HG03565 (cell line): ENCODE measurements around the gene LIPC.

Source experiments
- ATAC-seq: cut with Tn5 transposase; IDR thresholded peaks from one replicate; pipeline ENCODE4 v1.9.1; 2021; ENCODE audit warnings: mild to moderate bottlenecking, moderate library complexity; ENCODE audit not compliant: unreplicated experiment

LIPC gene

DNA sequence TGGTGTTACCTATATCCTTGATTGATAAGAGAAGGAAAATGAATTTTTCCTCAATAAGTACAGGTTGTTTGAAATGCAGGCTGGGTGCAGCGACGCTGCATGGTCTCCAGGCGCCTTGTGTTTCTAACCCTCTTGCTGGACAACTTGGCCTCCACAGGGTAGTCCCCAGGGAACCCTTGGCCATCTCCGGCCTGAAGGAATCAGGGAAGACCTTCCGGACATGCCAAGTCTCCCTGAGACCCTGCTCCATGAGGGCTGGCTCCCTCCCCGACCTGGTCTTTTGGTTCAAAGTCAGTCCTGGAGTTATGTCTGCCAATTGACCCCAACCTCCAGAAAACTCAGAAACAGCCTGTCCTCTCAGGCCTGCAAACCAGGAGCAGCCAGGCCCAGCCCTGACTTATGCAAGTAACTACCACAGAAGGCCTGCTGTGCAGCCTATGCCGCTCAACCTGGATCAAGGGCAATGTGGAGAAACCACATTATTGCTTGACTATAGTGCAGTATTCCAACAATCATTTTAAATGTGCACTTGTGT is 98.3 kb downstream of the LIPC start:
- ATAC-seq: no peak

DNA sequence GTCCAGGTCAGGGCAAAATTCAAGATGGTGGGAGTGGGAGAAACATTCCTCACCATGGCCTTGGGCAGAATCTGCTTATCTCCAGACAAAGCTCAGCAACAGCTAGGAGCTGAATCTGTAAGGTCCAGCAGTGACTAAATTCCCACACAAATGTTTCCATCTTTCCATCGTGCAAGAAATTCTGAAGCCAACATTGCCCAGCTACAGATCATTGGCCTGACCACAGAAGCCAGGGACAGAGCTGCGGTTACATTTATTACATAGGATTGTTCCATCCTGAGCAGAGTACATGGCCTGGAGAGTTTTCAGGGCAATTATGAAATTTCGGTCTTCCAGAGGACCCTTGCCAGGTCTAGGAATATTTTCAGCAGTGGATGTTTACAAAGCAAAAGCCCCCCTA is 100.3 kb downstream of the LIPC start:
- no peak for ATAC-seq

DNA sequence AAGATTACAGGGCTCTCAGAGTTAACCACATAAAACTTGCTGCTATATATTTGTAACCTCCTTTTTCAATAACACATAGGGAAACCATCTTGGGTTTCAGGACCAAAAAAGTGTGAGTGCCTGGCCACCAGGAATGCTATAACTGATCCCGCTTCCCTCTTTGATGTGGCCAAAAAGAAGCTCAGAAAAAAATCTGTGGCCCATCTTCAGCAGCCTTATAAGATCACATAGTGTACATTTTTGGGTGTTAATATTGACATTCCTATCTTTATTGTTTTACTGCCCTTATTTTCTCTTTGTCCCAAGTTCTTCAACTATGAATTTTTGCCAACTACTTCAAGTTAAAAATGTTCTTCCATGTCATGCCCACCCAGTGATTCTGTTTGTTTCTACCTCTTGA is 102.8 kb downstream of the LIPC start:
- ATAC-seq: no peak

DNA sequence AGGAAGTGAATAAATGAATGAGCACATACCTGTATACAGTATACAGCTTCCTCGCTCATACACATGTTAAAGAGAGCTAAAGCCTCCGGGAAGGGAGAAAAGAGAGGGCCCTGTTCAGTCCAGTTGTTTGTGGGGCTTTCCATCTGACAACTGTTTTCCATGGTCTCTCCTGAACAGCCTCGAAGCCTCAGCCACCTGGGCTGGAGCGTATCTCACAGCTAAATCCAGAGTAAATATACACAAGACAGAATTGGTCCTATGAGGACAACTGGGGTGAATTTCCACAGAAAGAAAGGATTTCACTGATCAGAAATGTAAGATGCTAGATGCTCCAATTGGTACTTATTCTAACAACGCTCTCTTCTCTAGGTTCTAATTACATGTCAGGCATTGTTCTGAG is 103.5 kb downstream of the LIPC start:
- ATAC-seq: no peak

DNA sequence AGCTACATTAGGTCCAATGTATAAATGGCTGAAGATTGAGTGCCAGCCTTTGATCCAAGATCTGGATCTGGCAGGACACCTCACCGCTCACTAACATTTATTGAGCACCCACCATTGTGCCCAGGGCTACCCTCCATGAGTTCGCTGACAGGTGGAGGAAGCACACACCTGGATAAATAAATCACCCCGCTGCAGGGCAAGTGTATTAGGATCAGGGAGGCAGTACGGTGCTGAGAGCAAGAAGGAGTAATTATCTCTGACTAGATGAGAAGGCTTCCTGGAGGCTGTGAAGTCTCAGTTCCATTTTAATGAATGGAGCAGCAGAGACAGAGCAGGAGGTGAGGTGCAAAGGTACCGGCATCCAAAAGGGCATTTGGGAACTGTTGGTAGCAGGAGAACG is 104.1 kb downstream of the LIPC start:
- ATAC-seq: no peak

DNA sequence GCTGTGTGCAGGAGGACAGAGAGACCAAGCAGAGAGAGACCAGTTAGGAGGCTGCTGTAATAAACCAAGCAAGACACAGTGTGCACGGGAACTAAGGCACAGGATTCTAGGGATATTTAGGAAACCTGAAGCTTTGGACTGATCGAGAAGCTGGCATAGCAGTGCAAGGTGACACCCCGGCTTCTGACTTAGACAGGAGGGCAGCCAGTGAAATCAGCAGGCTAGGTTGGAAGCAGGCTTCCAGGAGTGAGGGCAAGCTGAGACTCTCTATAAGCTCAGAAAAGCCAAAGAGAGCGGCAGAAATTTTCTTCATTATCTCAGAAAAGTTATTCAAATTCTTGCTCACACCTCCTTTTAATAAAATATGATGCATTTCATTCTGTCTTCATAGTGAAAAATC is 104.6 kb downstream of the LIPC start:
- ATAC-seq: no peak

DNA sequence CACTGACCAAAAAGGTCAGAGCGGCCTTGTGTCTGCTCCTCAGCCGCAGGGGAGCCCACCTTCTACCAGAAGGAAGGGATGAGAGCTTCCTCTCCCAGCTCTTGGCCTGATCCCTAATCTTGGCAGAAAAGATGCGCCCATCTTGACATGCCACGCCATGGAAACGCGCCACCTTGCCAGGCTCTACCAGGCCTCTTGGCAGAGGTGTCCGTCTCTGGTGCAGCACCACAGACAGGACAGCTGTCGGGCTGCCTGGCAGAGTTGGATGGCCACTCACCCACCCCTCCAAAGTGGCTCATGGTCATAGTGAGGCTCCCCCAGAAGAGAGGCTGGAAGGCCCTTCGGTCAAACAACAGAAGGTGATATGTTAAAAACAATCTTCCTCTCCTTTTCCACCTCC is 105.2 kb downstream of the LIPC start:
- ATAC-seq: no peak

DNA sequence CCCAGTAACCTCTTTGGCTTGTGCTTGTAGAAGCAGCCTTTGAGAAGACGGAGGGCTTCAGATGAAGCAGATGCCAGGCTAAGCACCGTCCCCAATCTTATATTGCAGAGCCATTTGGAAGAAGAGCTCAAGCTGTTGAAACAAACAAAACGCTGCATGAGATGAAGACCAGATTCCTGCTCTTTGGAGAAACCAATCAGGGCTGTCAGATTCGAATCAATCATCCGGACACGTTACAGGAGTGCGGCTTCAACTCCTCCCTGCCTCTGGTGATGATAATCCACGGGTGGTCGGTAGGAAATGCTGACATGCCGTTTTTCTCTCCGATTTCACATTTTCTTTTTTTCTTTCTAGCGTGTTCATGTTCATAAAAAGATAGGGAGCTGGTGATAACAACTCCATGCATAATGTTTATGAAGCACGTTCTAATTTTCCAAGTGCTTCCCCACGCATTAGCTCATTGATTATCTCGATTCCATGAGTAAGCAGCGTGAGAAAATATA is 106.5 kb downstream of the LIPC start:
- ATAC-seq: no peak

DNA sequence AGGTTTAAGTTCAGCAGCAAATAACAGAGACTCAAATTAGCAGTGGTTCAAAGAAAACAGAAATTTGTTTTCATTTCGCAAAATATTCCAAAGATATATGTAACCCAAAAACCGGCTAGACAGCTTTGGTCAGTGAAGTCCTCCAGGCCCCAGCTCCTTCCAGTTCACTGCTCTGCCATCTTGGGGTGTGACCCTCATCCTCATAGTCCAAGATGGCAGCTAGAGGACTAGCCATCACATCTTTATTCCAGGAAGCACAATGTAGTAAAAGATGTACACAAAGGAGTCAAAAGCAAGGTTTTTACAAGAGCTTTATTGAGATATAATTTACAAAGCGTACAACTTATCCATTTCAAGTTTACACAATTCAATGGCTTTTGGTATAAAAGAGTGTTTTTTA is 107.1 kb downstream of the LIPC start:
- no peak for ATAC-seq

DNA sequence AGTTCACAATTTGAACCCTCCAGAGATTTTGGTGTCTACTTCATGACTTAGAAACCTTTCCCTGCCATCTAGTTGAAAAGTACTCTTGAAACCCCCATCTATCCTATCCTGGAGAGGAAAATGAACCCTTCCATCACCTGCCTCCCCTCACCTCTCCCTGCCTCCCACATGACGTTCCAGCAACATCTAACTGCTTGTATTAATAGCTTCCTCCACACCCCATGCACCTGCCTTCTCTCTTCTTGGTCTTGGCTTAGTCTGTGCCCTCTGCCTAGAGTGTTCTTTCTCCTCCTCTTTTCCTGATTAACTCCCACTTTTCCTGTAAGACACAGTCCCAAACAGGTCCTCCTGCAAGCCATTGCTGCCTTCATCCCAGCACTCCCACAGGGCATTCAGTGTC is 107.8 kb downstream of the LIPC start:
- ATAC-seq: no peak

DNA sequence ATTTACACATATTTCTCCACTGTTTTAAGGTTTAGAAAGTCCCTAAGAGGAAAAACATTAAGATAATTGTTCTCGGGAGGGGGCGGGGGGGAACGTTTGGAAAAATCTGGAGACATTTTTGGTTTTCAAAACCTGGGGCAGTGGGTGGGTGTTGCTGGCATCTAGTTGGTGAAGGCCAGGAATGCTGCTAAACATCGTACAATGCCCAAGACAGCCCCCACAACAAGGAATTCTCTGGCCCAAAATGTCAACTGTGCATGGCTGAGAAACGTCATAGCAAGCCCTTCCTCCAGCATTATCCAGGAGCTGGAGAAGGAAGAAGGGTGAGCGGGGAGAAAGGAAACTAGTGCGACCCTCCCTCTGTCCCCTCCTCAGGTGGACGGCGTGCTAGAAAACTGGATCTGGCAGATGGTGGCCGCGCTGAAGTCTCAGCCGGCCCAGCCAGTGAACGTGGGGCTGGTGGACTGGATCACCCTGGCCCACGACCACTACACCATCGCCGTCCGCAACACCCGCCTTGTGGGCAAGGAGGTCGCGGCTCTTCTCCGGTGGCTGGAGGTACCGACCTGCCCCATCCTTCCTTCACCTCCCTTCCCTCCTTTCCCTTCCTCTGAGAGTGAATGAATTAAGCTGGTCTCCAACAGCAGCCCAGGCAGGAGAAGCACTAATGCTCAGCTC is 109.8 kb downstream of the LIPC start:
- ATAC-seq: no peak

DNA sequence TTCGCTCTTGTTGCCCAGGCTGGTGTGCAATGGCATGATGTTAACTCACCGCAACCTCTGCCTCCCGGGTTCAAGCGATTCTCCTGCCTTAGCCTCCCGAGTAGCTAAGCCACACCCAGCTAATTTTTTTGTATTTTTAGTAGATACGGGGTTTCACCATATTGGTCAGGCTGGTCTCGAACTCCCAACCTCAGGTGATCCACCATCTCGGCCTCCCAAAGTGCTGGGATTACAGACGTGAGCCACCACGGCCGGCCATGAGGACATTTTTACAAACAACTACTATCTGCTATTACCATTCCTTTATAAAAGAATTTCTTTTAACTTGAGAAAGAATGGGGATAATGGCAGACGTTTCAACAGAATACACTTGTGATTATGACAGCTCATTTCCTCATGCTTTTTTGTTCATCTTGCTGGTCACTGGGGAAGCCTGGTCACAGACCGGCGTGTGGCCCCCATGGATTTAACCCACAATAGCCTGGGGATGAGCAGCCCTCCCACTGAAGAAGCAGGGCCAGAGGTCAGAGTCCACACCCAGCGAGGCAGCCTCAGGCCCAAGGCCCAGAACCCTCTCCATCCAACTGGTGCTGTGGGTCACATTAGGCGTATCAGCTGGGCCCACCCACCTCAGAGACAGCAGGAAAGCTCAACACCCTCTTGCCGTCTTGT is 112.0 kb downstream of the LIPC start:
- no peak for ATAC-seq

DNA sequence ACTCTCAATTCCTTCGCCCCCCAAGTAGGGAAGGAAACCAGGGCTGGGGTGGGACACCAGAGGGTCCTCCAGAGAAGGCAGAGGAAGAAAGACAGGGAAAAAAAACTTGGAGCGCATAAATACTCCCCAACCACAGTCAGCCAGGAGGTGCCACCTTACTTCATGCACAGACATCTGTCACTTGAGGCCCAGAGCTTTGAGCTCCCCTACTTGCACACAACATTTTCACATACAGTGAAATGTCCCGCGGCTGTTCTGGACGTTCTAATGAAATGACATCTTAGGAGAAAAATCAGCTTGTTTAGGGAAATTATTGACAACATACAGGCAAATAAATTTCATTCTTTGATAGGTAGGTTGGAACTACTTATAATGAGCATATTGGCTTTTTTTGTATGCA is 113.0 kb downstream of the LIPC start:
- no peak for ATAC-seq

DNA sequence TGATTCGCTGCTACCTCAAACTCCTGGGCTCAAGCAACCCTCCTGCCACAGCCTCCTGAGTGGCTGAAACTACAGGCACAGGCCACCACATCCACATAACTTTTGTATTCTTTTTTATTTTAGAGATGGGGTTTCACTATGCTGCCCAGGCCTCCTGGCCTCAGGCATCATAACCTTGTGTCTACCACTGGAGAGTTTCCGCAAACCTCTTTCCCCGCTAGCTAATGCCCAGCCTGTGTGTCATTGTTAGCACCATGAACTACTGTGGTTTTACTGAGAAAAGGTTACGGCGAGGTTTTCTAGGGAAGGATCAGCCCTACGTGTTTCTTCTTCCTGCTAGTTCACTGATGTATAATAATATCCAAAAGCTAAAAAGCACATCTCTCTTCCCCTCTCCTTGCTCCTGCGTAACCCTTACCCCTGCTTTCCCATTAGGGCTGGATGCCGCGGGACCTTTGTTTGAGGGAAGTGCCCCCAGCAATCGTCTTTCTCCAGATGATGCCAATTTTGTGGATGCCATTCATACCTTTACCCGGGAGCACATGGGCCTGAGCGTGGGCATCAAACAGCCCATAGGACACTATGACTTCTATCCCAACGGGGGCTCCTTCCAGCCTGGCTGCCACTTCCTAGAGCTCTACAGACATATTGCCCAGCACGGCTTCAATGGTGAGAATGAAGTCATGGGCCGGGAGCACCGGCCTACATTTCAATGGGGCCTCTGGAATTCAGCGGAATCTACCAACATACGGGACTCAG is 113.7 kb downstream of the LIPC start:
- ATAC-seq: no peak

DNA sequence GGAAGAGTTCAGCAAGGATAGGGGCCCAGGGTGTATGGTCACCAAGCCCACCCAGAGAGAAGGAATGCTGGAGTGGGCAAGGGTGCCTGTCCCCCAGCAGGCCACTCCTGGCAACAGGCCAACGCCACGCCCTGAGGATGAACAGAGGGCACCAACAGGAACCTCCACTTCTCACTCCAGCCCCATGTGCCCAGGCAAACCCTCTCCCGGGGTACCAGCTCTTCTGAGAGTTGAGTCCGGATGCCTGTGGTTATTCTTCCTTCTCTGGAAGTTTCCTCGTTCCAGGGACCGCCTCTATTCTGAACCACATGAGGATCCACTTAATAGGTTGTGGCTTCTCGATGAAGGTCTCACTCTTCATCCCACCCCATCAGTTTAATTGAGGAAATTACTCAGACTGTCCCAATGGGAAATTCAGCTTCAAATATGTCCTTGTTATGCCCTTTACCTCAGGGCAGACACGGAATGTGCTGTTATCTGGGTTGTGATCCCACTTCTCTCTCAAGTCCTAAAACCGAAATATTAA is 114.3 kb downstream of the LIPC start:
- ATAC-seq: no peak

DNA sequence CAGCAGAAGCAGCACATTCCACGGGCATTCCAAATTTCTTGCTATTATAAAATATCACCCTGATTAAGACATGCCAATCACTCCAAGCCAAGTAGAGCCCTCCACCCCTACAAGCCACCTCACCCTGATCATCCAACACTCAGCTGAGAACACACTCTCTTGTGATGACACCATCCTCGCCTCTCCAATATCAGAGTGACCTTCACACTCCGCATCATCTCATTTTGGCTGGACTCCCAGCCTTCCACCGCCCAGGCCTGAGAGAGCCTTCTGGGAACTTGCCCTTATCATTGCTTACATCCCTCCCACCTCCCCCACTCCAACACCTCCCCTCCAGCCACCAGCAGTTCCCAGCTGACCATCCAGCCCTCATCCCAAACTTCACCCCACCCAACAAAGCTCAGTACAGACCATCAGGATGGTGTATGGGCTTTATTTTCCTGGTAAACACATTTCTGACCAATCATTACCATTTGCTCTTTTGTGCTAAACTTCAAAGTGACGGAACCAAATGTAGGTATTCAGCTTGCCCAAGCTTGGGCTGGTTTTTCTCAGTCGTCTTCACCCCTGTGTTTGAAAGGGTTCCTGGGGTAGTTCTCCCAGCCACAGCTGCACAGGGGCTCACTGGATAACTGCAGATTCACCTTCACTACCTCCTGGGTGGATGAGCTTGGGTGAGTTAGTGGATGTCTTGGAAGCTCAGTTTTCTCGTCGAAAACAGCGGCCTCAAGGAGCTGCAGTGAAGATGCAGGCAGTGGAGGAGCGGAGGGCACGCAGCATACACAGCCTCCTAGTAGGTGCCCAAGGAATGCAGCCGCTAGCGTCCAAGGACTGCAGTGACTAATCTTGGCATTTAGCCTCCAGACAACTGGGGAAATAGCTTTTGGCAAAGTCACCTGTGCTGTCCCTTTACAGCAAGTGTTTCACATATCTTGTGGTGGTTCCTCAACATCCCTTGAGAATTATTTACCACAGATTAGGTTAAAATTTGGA is 115.1 kb downstream of the LIPC start:
- no peak for ATAC-seq

DNA sequence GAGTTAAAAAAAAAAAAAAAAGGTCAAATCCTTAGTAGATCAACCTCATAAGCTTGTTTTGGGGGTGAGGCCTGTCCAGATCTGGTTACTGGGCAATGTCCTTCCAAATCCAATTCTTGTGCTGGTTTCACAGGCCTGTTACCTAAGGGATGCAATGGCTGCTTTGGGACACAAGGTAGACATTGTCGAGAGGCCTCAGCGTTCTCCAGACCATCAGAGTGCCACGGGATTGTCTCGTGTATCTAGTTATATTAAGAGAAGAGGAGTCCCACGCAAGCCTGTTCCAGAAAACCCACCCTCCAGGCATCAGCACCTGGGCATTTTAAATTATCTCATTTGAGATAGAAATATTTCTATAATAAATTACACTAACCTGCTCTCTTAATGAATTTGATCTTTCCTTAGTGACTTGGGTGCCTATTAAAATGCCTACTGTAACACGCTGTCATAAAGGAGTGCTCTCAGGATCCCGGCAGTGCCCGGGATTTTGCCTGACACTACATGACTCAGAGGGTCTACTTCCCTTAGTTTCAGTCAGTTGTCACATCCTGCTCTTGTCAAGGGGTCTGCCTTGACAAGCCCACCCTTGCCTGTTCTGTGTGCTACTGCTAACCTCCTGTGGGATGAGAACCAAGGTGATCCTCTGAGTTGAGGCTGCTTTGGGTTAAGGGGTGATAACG is 116.0 kb downstream of the LIPC start:
- no peak for ATAC-seq

DNA sequence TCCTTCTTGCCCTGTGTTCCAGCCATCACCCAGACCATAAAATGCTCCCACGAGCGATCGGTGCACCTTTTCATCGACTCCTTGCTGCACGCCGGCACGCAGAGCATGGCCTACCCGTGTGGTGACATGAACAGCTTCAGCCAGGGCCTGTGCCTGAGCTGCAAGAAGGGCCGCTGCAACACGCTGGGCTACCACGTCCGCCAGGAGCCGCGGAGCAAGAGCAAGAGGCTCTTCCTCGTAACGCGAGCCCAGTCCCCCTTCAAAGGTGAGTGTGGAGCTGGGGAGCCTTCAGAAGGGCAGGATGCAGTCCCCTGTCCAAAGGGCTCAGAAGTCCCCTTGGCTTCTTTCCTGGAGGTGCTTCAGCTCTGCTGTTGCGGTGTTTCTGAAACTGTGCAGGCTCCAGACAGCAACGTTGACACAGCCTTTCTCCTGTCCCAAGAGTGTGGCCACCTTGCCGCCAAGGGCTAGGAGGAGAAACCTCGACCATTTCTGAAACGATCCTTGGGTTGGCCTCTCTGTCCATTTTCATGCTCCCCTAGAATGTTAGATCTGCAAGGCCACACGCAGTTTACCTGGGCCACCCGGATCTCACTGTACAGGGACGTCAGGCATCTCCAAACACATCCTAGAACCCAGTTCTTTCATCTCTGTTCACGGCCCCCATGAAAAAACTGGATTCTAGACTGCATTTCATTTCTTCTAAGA is 116.7 kb downstream of the LIPC start:
- ATAC-seq: no peak
